DMS114 treated with DMSO at 0.1 percent for 48 hours (cell line): ENCODE data around the gene ZNF536.
"Not testable (repeated sequence)": the region's sequence is repeated elsewhere in the genome, so short reads cannot be mapped to it uniquely, and the experiment has no call there.

Experiments
- DNase-seq: peaks from one replicate; lab custom pipeline; 2025; ENCODE audit not compliant: unreplicated experiment; lab: John Stamatoyannopoulos, UW

ZNF536 gene

GRCh38 chr19:30476997-30477396 is 104.8 kb downstream of the ZNF536 start:
- no peak for DNase-seq

DNA sequence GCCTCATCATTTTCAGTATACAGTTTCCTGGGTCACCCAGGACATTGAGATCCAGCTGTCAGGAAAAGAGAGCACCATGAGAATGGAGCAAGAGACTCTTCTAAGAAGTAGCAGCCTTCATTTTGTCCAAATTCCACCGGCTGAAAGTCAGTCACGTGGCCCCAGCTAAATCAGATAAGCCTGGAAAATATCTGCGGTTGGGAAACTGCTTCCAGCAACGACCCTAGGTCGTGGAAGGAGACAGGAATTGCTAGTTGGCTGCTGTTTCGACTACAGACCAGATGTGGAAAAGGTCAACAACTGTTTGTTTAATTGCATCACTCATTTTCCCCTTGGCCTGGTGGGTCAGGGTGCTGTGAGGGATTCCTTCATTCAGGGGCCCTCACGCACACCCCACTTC is 107.0 kb downstream of the ZNF536 start:
- DNase-seq = no peak

GRCh38 chr19:30480097-30480496 is 107.9 kb downstream of the ZNF536 start:
- DNase-seq = no peak

DNA sequence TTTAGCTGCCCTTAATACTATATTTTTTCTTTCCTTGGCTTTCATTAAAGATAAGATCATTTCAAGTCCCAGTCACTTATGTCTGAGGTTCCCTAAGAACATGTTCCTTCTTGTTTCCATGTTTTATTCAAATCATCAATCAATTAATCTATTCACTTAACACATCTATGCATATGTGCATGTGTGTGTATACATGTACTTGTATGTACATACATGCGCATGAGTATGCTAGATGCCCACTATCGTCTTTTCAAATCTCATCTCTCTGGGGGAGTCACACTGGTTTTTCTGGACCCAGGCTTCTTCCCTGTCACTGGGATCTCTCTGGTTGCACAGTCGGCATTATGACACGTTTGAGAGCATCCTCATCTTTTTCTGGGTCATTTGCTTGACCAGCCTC is 108.9 kb downstream of the ZNF536 start:
- DNase-seq = no peak

GRCh38 chr19:30481823-30482222 is 109.6 kb downstream of the ZNF536 start:
- no peak for DNase-seq

- DNase-seq = no peak
Measured at GRCh38 chr19:30482956-30483355, 110.8 kb downstream of the ZNF536 start.

DNA sequence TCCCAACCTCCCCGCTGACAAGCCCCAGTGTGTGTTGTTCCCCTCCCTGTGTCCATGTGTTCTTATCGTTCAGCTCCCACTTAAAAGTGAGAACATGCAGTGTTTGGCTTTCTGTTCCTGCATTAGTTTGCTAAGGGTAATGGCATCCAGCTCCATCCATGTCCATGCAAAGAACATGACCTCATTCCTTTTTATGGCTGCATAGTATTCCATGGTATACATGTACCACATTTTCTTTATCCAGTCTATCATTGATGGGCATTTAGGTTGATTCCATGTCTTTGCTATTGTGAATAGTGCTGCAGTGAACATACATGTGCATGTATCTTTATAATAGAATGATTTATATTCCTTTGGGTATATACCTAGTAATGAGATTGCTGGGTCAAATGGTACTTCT is 114.1 kb downstream of the ZNF536 start:
- not testable (repeated sequence) for DNase-seq

GRCh38 chr19:30487178-30487577 is 115.0 kb downstream of the ZNF536 start:
- DNase-seq = no peak

DNA sequence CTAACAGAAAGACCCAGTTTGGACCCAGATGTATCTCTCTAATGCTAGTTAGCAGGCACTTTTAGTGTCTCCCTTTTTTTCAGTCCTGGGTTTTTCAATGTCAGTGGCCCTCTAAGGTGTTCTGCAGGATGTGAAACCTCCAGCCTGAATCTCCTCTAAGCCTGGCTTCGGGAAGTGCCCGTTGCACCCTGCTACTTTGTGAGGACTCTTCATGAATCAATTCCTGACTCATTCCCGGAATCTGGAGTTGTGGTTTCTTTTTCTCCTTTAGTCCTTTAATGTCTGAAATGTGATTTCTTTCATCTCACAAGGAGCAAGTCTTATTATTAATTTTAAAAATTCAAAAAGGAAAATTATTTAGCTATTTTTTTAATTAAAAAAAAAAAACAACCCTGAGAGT is 116.0 kb downstream of the ZNF536 start:
- DNase-seq = no peak

DNA sequence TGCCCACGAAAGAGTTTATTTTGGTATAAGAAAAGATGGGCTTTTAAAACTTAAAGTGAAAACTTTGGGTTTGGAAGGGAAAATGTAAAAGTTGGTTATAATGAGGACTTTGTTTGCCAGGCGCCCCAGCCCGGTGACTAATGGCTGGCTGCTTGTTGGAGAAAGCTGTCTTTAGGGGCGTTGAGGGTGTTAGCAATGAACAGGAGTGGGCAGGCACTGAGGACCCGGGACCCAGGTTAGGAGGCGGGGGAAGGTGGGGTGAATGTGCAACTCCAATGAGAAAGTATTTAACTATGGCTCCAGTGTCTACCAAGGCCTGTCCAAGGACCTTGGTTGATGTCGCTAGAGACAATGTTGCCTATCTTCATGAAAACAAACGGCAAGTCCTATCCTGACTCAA is 118.6 kb downstream of the ZNF536 start:
- DNase-seq = no peak

DNA sequence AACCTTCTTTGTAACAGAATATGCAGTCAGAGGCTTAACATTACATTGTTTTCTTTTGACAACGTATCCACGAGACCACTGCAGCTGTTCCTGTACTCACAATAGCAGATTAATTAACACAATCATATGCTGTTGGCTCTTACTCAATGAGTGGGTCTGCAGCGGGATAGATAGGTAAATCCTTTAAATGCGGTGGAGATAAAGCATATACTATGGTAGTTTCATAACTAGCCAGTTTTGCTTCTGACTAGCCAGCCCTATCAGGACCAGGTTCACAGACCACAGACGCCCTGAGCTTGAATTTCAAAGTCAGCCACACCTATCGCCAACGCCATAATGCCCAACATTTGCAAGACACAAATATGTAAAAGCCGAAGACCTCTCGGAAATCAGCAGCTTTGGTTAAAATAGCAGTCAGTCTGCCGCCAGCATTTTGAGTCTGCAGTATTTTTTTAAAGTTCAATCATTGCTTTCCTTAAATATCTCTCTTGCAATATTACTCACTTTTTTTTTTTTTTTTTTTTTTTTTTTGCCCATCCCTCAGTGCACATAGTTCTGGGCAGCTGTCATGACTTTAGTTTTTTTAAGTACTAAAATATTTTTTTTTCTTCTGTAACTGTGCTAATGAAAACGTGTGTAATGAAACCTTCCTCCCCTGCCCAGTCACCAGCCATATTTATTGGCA is 120.5 kb downstream of the ZNF536 start:
- no peak for DNase-seq

DNA sequence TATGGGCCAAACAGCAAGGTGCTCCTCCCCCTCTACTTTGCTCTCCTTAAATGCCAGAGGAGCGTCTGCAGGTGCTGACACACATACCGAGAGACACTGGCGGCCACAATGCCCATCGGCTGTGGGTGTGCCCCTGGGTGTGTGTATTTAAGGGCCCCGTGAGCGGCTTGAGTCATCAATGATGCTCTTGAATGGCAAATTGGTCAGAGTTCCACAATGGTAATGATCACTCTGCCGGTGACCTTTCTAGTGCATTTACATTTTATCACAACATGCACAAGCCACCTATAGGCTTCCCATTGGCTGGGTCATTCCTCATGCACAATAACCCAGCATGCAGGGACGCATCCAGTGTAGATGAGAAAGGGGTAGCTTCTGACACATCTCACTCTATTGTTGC is 124.8 kb downstream of the ZNF536 start:
- DNase-seq = no peak

GRCh38 chr19:30498085-30498484 is 125.9 kb downstream of the ZNF536 start:
- not testable (repeated sequence) for DNase-seq

DNA sequence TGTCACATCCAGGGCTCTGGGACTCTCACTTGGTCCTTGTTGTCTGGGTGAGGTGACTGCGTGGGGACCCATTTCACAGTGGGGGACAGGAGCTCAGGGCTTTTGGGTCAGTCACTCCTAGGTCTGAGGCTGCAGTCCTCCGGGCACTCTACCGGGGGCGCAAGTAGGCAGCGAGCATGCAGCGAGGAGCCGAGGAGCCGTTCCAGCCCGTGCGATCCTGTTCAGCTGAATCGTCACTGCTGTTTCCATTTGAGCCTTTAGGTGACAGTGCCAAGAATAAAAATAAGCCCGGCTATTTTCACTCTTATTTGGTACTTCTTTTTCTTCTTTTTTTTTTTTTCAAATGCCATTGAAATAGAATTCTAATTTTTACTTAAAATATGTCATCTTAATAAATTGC is 126.5 kb downstream of the ZNF536 start:
- no peak for DNase-seq

GRCh38 chr19:30504272-30504671 is 132.1 kb downstream of the ZNF536 start:
- no peak for DNase-seq

DNA sequence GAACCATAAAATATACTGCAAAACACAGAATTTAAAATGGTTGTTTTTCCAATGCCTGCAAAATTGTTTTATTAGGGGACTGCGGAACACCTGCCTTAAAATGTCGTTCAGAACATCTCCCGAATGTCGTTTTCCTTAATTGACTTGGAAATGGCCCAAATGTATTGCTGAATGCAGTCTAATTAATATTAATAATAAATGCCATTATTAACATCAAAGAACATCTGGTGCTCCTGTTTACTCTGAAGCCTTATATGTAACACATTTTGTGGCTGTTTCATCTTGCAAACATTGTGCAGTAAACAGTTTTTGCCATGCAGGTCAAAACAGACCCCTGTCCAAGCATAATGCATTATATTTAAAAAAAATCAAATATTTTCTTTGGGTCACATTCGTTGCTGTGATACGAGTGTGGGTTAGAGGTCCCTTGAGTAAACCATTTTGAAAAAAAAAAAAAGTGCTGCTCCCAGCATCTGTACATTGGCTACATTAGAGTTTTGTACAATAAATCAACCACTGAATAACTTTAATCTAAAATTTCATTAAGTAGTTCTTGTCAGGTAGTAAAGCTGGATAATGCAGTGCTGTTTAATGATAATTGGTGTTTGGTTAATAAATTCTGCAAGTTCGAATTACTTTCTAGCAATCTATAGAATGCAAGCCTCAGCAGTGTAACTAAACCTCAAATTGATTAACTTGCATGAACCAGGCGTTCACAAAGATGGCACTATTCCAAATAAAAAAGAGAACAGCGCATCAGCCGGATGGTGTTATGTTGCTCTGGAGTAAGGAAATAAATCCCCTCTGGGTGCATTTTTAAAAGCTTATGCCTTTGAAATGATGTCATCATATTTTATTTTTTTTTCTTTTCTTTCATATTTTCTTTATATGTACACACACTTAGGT is 140.2 kb downstream of the ZNF536 start:
- DNase-seq = no peak

DNA sequence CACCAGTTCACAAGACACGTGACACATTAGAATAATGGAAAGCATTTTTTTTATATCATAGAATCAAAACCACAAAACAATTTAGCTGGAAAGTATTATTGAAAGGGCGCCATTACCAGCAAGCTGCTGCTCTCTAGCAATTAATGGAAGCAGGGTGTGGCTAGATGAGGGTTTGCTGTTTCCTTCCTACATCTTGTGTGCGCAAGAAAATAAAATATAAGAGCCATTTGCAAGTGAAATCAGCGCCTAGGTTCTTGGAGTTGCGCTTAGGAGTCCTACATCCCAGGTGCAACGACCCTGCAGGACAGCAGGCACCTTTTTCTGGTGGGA is 140.9 kb downstream of the ZNF536 start:
- no peak for DNase-seq

- DNase-seq = no peak
Measured at GRCh38 chr19:30516111-30516510, 143.9 kb downstream of the ZNF536 start.

- no peak for DNase-seq
Measured at GRCh38 chr19:30516531-30516930, 144.3 kb downstream of the ZNF536 start.

DNA sequence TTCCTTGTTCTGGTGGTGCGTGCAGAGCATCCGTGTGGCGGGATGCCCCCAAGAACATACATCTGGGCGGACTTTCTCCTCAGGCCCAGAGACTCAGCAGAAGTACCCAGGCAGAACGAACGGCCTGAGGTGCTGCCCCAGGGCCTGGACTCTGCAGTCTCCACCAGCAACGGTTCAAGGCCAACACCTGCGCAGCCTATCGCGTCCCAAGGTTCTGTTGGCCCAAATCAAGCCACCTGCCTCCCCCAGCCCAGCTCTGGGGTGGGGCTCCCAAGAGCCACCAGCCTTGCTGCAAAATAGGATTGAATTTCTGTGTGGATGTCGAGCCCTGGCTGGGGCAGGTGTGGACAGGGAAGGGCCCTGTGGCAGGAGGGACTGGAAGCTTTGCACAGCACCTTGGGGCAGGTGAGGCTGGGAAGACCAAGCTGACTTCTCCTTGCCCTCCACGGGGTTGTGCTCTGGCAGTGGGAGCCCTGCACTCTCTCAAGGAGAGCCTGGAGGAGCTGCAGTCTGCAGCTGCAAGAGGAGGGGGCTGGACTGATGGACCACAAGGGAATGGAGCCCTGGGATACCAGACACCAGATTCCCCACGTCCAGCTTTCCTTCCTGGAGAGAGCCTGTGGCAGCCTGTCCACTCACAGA is 146.9 kb downstream of the ZNF536 start:
- no peak for DNase-seq

DNA sequence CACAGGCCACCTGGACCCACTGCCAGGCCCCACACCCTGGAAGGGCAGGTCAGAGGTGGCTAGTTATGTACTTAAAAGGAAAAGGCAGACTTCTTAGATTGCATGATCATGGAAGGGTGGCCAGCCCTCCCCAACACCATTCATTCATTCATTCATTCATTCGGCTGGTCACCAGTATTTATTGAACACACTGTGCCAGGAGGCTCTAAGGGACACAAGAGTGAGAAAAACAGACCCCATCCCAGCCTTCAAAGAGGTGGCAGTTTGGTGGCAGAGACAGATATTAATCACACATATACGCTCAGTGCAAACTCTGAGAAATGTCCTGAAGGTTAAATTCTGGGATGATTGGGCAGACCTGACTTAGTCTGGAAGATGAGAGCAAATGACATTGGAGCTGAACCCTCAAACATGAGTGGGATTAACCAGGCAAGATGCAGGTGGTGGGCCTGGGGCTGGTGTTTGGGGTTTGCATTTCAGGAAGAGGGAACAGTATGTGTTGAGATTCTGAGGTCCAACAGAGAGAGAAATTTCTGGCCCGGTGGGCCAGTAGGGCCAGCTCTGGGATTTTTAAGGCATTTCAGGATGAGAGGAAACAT is 147.5 kb downstream of the ZNF536 start:
- no peak for DNase-seq
